ENCODE data around the gene DRD2.

DNA sequence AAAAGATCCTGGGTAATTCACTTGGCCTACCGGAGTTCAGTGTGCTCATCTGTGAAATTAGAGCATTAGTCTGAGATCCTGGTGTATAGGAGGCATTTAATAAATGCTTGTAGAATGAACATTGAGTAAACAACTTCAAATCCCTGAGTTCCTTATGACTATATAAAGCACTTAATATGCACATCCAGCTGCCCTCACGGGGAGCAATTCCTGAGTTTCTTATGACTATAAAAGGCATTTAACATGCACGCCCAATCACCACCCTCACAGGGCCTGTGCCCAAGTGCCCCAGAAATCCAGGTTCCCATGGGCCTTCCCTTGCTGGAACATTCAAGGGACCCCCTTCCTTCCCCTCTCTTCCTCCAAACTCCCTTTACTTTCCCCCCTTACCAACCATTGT lies 13.6 kb downstream of the DRD2 start:
- TF ChIP-seq, protein P1, sequence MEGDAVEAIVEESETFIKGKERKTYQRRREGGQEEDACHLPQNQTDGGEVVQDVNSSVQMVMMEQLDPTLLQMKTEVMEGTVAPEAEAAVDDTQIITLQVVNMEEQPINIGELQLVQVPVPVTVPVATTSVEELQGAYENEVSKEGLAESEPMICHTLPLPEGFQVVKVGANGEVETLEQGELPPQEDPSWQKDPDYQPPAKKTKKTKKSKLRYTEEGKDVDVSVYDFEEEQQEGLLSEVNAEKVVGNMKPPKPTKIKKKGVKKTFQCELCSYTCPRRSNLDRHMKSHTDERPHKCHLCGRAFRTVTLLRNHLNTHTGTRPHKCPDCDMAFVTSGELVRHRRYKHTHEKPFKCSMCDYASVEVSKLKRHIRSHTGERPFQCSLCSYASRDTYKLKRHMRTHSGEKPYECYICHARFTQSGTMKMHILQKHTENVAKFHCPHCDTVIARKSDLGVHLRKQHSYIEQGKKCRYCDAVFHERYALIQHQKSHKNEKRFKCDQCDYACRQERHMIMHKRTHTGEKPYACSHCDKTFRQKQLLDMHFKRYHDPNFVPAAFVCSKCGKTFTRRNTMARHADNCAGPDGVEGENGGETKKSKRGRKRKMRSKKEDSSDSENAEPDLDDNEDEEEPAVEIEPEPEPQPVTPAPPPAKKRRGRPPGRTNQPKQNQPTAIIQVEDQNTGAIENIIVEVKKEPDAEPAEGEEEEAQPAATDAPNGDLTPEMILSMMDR (tag by site-specific recombination; IDR thresholded peaks at IDR 0.05): no peak
- TF ChIP-seq ZNF830 (tag by site-specific recombination; IDR thresholded peaks at IDR 0.05; ENCODE audit: low read depth): no peak
- TF ChIP-seq ZNF26 (tag by site-specific recombination; IDR thresholded peaks at IDR 0.05): no peak
- no peak for TF ChIP-seq ZBTB7A (tag by site-specific recombination; IDR thresholded peaks at IDR 0.05; ENCODE audit: low read depth)
- TF ChIP-seq ZNF423 (tag by site-specific recombination; IDR thresholded peaks at IDR 0.05): no peak
- TF ChIP-seq, protein P2, sequence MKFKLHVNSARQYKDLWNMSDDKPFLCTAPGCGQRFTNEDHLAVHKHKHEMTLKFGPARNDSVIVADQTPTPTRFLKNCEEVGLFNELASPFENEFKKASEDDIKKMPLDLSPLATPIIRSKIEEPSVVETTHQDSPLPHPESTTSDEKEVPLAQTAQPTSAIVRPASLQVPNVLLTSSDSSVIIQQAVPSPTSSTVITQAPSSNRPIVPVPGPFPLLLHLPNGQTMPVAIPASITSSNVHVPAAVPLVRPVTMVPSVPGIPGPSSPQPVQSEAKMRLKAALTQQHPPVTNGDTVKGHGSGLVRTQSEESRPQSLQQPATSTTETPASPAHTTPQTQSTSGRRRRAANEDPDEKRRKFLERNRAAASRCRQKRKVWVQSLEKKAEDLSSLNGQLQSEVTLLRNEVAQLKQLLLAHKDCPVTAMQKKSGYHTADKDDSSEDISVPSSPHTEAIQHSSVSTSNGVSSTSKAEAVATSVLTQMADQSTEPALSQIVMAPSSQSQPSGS (tag by site-specific recombination; IDR thresholded peaks at IDR 0.05; ENCODE audit: low read depth): no peak
- TF ChIP-seq ZNF514 (tag by site-specific recombination; IDR thresholded peaks at IDR 0.05): no peak

Data from HEK293 (cell line).